T1000 (cell line): ENCODE measurements around the gene KCNAB3.
"Not testable (repeated sequence)": the region's sequence is repeated elsewhere in the genome, so short reads cannot be mapped to it uniquely, and the experiment has no call there.

ENCODE experiments used
- DNase-seq: peaks from one replicate; lab custom pipeline; 2025; ENCODE audit warnings: mixed read lengths; lab: John Stamatoyannopoulos, UW

KCNAB3 gene

GRCh38 chr17:7929158-7930023, at the start of gene KCNAB3:
TSS of gene KCNAB3 (minus strand) at chr17:7929856. CDS start at chr17:7929435, 421 bp downstream.
- DNase-seq = no peak

GRCh38 chr17:7977805-7978204, 48.1 kb upstream of the KCNAB3 start:
- no peak for DNase-seq

- no peak for DNase-seq
These were observed 47.4 kb upstream of the KCNAB3 start for GRCh38 chr17:7977039-7977438.

- no peak for DNase-seq
These were observed 45.0 kb upstream of the KCNAB3 start for GRCh38 chr17:7974638-7975131.

GRCh38 chr17:7972131-7972785, 42.6 kb upstream of the KCNAB3 start:
- DNase-seq = no peak

- DNase-seq = no peak
These were observed 42.0 kb upstream of the KCNAB3 start for GRCh38 chr17:7971651-7972050.

- no peak for DNase-seq
These were observed 39.8 kb upstream of the KCNAB3 start for GRCh38 chr17:7969433-7969832.

GRCh38 chr17:7967751-7968150, 38.1 kb upstream of the KCNAB3 start:
- no peak for DNase-seq

GRCh38 chr17:7961421-7961820, 31.8 kb upstream of the KCNAB3 start:
- no peak for DNase-seq

GRCh38 chr17:7959503-7960253, 30.0 kb upstream of the KCNAB3 start:
- no peak for DNase-seq

GRCh38 chr17:7956228-7956965, 26.7 kb upstream of the KCNAB3 start:
- no peak for DNase-seq

GRCh38 chr17:7955414-7956227, 26.0 kb upstream of the KCNAB3 start:
- no peak for DNase-seq

GRCh38 chr17:7953266-7953665, 23.6 kb upstream of the KCNAB3 start:
- DNase-seq = not testable (repeated sequence)

GRCh38 chr17:7951143-7951792, 21.6 kb upstream of the KCNAB3 start:
- no peak for DNase-seq

GRCh38 chr17:7950578-7950977, 20.9 kb upstream of the KCNAB3 start:
- no peak for DNase-seq

GRCh38 chr17:7947651-7948050, 18.0 kb upstream of the KCNAB3 start:
- no peak for DNase-seq

GRCh38 chr17:7946441-7946840, 16.8 kb upstream of the KCNAB3 start:
- DNase-seq = no peak

GRCh38 chr17:7945651-7946050, 16.0 kb upstream of the KCNAB3 start:
- no peak for DNase-seq

GRCh38 chr17:7944326-7944725, 14.7 kb upstream of the KCNAB3 start:
- no peak for DNase-seq

- no peak for DNase-seq
These were observed 13.6 kb upstream of the KCNAB3 start for GRCh38 chr17:7943291-7943690.
